ENCODE data around the gene SLC6A15. TPM values are rescaled to one million over a fixed set of nuclear protein-coding genes. Genes with fewer than 3 reads are reported as not detected.

SLC6A15 gene
- total RNA-seq, 1 experiment from 2014 or later, result 11.0 TPM

DNA sequence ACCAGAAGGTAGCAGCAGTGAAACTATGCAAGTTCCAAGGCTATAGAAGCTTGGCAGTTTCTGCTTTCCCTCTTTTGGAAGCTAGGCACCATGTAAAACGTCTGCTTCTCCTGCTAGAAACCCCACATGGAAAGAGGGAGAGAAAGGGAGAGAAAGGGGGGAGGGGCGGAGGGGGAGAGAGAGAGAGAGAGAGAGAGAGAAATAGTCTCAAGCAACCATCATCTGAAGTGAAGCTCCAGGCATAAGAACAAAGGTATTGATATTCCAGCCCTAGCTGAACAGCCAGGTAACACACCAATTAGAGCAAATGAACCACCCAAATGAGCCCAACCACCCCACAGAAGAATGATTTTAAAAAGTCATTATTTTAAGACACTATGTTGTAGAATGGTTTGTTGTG, 8.5 kb downstream of the SLC6A15 start:
- intact Hi-C loops (cut with micrococcal nuclease; ENCODE audit: unreplicated experiment), result no loop called here
- POLR2A ChIA-PET (ENCODE audit: low non-redundant PET), result no interaction called here

DNA sequence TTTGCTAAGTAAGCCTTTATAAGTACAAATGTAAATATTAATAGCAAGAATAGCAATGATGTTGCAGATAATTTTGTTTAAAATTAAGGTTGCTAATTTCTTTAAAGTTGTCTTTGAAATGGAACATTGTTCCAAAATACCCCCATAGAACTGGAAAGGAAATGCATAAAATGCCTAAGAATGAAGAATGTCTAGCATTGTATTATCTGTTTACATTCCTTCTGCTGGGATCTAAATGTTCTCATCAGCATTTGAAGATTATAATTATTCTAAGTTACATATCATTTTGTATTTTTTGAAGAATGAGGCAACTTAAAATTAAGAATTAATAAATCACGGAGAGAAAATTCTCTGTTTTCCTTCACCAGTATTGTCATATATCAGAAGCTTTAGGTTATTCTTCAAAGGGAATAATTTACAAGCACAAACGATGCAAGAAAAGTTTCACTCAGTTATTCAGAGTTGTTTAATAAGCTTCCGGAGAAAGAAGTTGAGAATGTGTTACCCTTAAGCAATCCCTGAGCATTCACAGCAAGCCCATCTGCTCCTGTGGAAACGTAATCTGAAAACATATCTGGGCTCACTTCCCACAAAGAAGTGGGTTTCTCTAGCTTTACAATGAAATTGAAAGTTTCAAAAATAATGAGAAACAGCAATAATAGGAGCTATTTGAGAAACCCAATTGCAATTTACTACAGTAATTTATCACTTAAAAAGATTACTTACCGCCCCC, 21.3 kb downstream of the SLC6A15 start:
- peak; percentile 45 for DNase-seq (ENCODE audit: low spot score)
- no peaks in the 10 kb centered on the region for H3K27me3 ChIP-seq (replicated peaks; ENCODE audit: insufficient read depth, low read depth, low read length, poor library complexity)
- BruUV-seq (replicated peaks), result no TSS peak
- H3K4me3 ChIP-seq (ENCODE audit: low read depth, low read length, poor library complexity, severe bottlenecking), result no peak overlapping the region
- TF ChIP-seq, protein P1, sequence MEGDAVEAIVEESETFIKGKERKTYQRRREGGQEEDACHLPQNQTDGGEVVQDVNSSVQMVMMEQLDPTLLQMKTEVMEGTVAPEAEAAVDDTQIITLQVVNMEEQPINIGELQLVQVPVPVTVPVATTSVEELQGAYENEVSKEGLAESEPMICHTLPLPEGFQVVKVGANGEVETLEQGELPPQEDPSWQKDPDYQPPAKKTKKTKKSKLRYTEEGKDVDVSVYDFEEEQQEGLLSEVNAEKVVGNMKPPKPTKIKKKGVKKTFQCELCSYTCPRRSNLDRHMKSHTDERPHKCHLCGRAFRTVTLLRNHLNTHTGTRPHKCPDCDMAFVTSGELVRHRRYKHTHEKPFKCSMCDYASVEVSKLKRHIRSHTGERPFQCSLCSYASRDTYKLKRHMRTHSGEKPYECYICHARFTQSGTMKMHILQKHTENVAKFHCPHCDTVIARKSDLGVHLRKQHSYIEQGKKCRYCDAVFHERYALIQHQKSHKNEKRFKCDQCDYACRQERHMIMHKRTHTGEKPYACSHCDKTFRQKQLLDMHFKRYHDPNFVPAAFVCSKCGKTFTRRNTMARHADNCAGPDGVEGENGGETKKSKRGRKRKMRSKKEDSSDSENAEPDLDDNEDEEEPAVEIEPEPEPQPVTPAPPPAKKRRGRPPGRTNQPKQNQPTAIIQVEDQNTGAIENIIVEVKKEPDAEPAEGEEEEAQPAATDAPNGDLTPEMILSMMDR (conservative IDR thresholded peaks at IDR 0.05; ENCODE audit: low read depth, low read length), result no peak
- no peak for TF ChIP-seq EZH2 (IDR thresholded peaks at IDR 0.05; ENCODE audit: borderline replicate concordance, low read depth, low read length, poor library complexity, severe bottlenecking)
- H3K36me3 ChIP-seq (ENCODE audit: insufficient read depth, low read length, poor library complexity, severe bottlenecking), result no peaks in the 10 kb centered on the region
- no peaks in the 10 kb centered on the region for H3K9me3 ChIP-seq (ENCODE audit: low read depth, low read length, poor library complexity, severe bottlenecking)
- intact Hi-C loops (cut with micrococcal nuclease; ENCODE audit: unreplicated experiment), result no loop called here
- CTCF ChIA-PET, result no interaction called here
- peaks cover 9% of the 10 kb centered on the region for H3K4me1 ChIP-seq (ENCODE audit: insufficient read depth, low read length, poor library complexity, severe bottlenecking)
- POLR2A ChIA-PET (ENCODE audit: low non-redundant PET), result interaction anchor here (0.7 kb wide), 1 partner anchor 10 kb away, joined by 14 read pairs; no protein-coding TSS in a partner anchor
- H3K27ac ChIP-seq (ENCODE audit: low read depth, low read length, poor library complexity, severe bottlenecking), result no peak overlapping the region

More for the DNA sequence above, 8.5 kb downstream of the SLC6A15 start:
- Histone ChIP-seq H3K36me3 (ENCODE audit: insufficient read depth, low read length, poor library complexity, severe bottlenecking) (no peaks in the 10 kb centered on the region), H3K9me3 (ENCODE audit: low read depth, low read length, poor library complexity, severe bottlenecking) (no peaks in the 10 kb centered on the region), H3K4me3 (ENCODE audit: low read depth, low read length, poor library complexity, severe bottlenecking) (no peak overlapping the region), H3K27ac (ENCODE audit: low read depth, low read length, poor library complexity, severe bottlenecking) (no peak overlapping the region), H3K4me1 (ENCODE audit: insufficient read depth, low read length, poor library complexity, severe bottlenecking) (no peaks in the 10 kb centered on the region), H3K27me3 (replicated peaks; ENCODE audit: insufficient read depth, low read depth, low read length, poor library complexity) (no peaks in the 10 kb centered on the region)
- CTCF ChIA-PET, result no interaction called here
- TF ChIP-seq, protein P1 (conservative IDR thresholded peaks at IDR 0.05; ENCODE audit: low read depth, low read length), result no peak
- no peak for TF ChIP-seq EZH2 (IDR thresholded peaks at IDR 0.05; ENCODE audit: borderline replicate concordance, low read depth, low read length, poor library complexity, severe bottlenecking)
- no TSS peak for BruUV-seq (replicated peaks)
- no peak for DNase-seq (ENCODE audit: low spot score)

DNA sequence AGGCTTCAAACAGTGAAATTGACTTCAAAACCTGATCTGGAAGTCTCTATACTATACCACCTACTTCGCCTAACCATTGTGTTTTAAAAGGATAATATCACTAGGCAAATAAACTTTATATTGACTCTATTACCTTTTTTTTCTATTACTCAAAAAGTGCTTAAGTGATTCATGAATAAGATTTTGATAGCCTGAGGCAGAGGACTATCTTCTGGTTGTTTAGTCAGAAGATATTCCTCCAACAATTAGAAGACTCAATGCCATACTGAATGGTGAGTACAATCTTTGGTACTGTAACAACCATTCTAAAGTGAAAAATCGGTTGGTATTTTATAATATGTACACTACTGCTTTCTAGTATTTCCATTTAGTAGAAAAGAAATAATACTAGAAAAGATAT, 22.8 kb downstream of the SLC6A15 start:
- BruUV-seq (replicated peaks), result no TSS peak
- no peak overlapping the region for H3K4me3 ChIP-seq (ENCODE audit: low read depth, low read length, poor library complexity, severe bottlenecking)
- CTCF ChIA-PET, result no interaction called here
- POLR2A ChIA-PET (ENCODE audit: low non-redundant PET), result no interaction called here
- intact Hi-C loops (cut with micrococcal nuclease; ENCODE audit: unreplicated experiment), result no loop called here
- H3K27me3 ChIP-seq (replicated peaks; ENCODE audit: insufficient read depth, low read depth, low read length, poor library complexity), result no peaks in the 10 kb centered on the region
- no peak overlapping the region for H3K27ac ChIP-seq (ENCODE audit: low read depth, low read length, poor library complexity, severe bottlenecking)
- TF ChIP-seq, protein P1 (conservative IDR thresholded peaks at IDR 0.05; ENCODE audit: low read depth, low read length), result no peak
- no peak for TF ChIP-seq EZH2 (IDR thresholded peaks at IDR 0.05; ENCODE audit: borderline replicate concordance, low read depth, low read length, poor library complexity, severe bottlenecking)
- no peaks in the 10 kb centered on the region for H3K36me3 ChIP-seq (ENCODE audit: insufficient read depth, low read length, poor library complexity, severe bottlenecking)
- DNase-seq (ENCODE audit: low spot score), result no peak
- H3K9me3 ChIP-seq (ENCODE audit: low read depth, low read length, poor library complexity, severe bottlenecking), result no peaks in the 10 kb centered on the region
- peaks cover 9% of the 10 kb centered on the region for H3K4me1 ChIP-seq (ENCODE audit: insufficient read depth, low read length, poor library complexity, severe bottlenecking)
